IPS-18c (cell line): ENCODE results near the gene NHEJ1.

ENCODE experiments used
- H3K4me3 ChIP-seq: 2 replicates; pipeline ENCODE4 v1.7.0; 2013; ENCODE audit warnings: low read depth, mild to moderate bottlenecking, low read length, moderate library complexity; ENCODE audit not compliant: insufficient read depth
- H3K9me3 ChIP-seq: one replicate; pipeline ENCODE4 v1.6.1; 2013; ENCODE audit warnings: mild to moderate bottlenecking, low read length, moderate library complexity; ENCODE audit not compliant: control insufficient read depth, insufficient read depth

NHEJ1 gene

DNA sequence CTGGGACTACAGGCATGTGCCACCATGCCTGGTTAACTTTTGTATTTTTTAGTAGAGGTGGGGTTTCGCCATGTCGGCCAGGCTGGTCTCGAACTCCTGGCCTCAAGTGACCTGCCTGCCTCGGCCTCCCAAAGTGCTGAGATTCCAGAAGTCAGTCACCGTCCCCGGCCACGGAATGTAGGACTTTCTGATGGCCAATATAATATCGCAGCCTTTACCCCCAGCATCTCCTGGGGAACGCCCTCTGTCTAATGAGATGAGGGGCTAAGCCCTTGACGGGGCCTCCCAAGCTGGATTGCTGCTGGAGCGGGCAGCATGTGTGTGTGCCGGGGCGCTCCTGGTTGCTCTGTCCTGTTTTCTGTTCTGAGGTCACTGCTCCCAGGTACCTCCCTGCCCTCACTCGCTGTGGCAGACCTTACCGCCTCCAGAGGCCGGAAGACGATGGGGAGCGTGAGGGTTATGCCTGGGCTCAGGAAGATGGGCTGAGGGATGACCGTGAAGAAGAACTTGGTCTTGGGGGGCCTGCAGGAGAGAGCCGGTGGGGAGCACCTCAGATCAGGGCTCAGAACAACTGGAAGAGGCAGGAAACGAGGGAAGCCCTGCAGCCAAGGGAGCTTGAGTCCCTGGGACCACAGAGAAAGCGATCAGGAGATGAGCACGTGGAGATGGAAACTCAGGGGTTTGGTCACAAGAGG, 128.4 kb downstream of the NHEJ1 start:
- no peak overlapping the region for H3K4me3 ChIP-seq
- H3K9me3 ChIP-seq: no peaks in the 10 kb centered on the region

GRCh38 chr2:219031005-219031738, 129.4 kb downstream of the NHEJ1 start:
- H3K9me3 ChIP-seq: no peaks in the 10 kb centered on the region
- no peak overlapping the region for H3K4me3 ChIP-seq

DNA sequence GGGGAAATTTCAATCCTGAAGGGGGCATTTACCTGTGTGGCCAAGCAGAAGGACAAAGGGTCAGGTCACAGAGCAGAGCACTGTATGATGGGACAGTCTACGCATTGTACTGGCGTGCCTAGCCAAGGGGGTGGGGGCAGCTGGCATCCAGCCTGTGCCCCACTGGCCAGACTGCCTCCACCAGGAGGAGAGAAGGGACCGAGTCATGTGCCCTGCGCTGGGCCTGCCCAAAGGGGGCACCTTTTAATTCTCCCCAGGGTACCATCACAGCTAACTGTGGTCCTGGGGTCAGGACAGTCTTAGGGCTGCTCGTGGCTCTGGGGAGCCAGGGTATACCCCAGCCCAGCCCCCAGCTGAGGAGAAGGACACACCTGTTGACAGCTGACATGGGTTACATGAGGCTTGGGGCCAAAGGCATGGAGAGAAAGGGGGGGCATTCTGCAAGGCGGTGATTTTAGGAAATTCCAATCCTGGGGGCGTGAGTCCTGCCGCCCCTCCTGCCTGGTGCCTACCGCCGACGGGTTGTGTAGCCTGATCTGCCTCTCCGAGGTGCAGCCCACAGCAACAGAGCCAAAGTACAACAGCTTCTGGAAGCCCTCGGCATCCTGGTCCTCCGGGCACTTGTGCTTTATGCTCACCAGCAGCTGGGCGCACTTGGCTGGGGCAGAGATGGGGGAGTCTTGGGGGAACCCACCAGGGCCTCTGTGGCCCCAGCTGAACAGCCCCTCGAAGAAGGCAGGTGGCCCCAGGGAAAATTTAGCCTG, 130.3 kb downstream of the NHEJ1 start:
- H3K4me3 ChIP-seq: no peak overlapping the region
- H3K9me3 ChIP-seq: no peaks in the 10 kb centered on the region

DNA sequence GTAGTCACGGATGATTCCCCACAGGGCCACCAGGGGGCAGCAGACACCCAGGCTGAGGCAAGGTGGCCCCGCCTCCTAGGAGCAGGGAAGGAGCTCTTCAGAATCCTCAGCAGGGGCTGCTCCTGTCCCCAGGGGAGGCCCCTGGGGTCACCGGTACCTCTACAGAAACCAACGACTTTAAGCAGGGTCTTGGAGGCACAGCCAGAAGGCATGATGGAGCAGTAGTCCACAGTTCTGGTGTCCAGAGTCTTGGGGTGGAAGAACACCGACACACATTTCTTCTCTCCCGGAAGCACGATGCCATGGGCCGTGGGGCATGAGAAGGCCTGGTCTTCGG, 130.8 kb downstream of the NHEJ1 start:
- Histone ChIP-seq H3K4me3 (no peak overlapping the region), H3K9me3 (no peaks in the 10 kb centered on the region)

DNA sequence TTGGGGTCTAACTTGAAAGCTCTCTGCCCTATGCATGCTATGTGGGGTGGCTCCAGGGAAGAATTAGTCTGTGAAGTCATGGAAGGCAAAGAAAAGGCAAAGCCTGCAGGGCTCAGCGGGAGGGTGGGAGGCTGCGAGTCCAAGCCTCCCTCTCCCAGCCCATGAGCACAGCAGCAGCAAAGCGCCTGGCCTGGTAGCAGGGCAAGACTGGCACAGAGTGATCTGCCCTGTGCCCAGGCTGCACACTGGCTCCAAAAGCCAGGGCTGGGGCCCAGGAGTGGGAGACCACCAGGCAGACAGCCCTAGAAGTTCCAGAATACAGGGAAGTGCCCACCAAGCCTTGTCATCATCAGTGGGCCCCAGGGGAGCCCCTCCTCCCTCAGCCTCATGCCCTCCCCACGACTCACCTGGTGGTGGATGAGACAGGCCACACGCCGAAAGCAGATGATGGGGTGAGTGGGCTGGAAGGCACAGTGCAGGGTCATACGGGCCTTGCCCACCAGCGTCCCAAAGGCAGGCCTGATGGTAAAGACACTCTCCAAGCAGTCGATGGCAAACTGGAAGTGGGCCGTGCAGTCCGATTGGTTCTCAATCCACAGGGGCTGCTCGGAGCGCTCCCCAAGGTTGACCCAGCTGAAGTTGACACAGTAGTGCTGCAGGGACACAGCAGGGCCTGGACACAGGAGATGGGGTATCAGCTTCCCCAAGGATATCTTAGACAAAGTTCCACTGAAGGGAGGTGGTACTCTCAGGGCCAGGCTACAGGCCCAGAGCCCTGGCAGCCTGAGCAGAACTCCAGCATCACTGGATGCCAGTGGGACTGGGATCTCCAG, 131.4 kb downstream of the NHEJ1 start:
- no peak overlapping the region for H3K4me3 ChIP-seq
- H3K9me3 ChIP-seq: no peaks in the 10 kb centered on the region

- no peak overlapping the region for H3K4me3 ChIP-seq
- no peaks in the 10 kb centered on the region for H3K9me3 ChIP-seq
Observed at GRCh38 chr2:219028141-219028540, 132.5 kb downstream of the NHEJ1 start.

DNA sequence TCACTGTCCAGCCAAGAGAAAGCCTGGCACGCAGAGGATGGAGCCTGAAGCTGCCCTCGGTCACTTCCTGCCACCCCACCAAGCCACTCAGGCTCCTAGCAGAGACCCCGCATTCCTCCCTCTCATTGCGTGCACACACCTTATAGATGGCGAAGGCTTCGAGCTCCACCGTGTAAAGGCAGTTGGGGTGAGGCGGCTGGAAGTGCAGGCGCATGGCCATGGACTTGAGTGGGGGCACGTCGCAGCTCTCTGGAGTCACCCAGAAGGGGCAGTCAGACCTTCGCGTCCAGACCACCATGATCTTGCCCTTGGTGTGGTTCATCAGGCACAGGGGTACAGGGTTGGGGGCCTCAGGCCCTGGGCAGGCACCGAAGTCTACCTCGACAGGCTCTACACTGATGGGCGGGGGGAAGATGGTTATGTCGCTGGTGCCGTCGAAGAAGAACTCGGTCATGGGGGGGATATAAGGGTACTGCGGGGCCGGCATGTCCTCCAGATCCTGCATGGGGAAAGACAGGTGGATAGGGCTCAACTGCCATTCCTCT, 133.0 kb downstream of the NHEJ1 start:
- Histone ChIP-seq H3K9me3 (no peaks in the 10 kb centered on the region), H3K4me3 (no peak overlapping the region)

- Histone ChIP-seq H3K4me3 (no peak overlapping the region), H3K9me3 (no peaks in the 10 kb centered on the region)
Observed at GRCh38 chr2:219026946-219027345, 133.7 kb downstream of the NHEJ1 start.

GRCh38 chr2:219025637-219026585, 134.7 kb downstream of the NHEJ1 start:
- Histone ChIP-seq H3K4me3 (no peak overlapping the region), H3K9me3 (no peaks in the 10 kb centered on the region)
